Measurements from ENCODE around the gene GAPVD1. TPM values are rescaled to one million over a fixed set of nuclear protein-coding genes. Genes with fewer than 3 reads are reported as not detected.
"Not testable (repeated sequence)": the region's sequence is repeated elsewhere in the genome, so short reads cannot be mapped to it uniquely, and the experiment has no call there.

GAPVD1 gene
- total RNA-seq, 1 donor from 2014 or later: 70.6 TPM

DNA sequence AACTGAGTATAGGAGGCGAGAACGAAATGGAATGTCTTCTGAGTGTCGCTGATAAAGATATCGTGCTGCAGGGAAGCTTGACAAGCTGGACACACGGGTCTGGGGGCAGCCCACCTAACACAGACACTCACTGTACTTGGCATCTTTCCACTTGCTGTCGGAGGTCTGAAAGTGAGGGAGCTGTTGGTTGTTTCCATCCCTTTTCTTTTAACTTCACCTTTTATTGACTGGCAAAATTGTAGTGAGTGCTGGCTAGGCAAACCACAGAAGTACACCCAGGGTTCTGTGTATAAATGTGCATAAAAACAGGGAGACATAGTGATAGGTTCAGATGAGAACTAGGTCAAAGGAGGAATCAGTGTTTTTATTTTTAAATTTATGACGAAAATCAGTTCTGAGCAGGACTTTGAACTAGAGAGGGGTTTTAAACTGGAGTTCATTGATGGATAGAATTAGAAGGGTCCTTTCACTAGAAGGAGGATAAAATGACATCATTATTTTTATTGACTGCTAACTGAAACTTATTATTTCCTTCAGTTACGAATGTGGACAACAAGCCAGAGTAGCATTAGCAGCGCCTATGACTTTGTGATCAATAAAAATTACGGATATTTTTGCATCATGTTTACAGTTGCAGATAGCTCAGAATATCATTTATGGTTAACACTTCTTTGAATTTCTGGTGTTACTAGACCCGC is 817 bp downstream of the GAPVD1 start:
- no peaks in the 10 kb centered on the region for H3K9me3 ChIP-seq
- H3K27me3 ChIP-seq (ENCODE audit: low read depth): no peaks in the 10 kb centered on the region
- intact Hi-C loops (cut with DNase I): no loop called here
- DNase-seq (no peak), ATAC-seq (peak in 1 of 2 donors; percentile 2)
- H3K4me1 ChIP-seq: peaks cover 31% of the 10 kb centered on the region
- peaks cover 19% of the 10 kb centered on the region for H3K36me3 ChIP-seq
- H3K4me3 ChIP-seq: peak overlapping the region; percentile 97
- TF ChIP-seq, protein P1, sequence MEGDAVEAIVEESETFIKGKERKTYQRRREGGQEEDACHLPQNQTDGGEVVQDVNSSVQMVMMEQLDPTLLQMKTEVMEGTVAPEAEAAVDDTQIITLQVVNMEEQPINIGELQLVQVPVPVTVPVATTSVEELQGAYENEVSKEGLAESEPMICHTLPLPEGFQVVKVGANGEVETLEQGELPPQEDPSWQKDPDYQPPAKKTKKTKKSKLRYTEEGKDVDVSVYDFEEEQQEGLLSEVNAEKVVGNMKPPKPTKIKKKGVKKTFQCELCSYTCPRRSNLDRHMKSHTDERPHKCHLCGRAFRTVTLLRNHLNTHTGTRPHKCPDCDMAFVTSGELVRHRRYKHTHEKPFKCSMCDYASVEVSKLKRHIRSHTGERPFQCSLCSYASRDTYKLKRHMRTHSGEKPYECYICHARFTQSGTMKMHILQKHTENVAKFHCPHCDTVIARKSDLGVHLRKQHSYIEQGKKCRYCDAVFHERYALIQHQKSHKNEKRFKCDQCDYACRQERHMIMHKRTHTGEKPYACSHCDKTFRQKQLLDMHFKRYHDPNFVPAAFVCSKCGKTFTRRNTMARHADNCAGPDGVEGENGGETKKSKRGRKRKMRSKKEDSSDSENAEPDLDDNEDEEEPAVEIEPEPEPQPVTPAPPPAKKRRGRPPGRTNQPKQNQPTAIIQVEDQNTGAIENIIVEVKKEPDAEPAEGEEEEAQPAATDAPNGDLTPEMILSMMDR (IDR thresholded peaks at IDR 0.05): no peak
- peak overlapping the region; percentile 90 for H3K27ac ChIP-seq

DNA sequence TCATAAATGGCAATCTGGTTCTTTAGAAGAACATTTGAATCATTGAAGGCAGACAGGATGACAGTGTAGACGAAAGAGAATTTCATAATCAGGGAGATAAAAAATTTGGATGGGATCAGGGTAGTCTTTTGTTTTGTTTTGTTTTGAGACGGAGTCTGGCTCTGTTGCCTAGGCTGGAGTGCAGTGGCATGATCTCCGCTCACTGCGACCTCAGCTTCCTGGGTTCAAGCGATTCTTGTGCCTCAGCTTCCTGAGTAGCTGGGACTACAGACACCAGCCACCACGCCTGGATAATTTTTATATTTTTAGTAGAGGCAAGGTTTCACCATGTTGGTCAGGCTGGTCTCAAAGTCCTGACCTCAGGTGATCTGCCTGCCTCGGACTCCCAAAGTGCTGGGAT is 2.4 kb downstream of the GAPVD1 start:
- Histone ChIP-seq H3K27ac (peak overlapping the region; percentile 39), H3K4me1 (peaks cover 42% of the 10 kb centered on the region), H3K36me3 (peaks cover 19% of the 10 kb centered on the region)
- intact Hi-C loops (cut with DNase I); DNase-seq; H3K9me3 ChIP-seq; H3K27me3 ChIP-seq (ENCODE audit: low read depth); H3K4me3 ChIP-seq; ATAC-seq: not testable (repeated sequence)

DNA sequence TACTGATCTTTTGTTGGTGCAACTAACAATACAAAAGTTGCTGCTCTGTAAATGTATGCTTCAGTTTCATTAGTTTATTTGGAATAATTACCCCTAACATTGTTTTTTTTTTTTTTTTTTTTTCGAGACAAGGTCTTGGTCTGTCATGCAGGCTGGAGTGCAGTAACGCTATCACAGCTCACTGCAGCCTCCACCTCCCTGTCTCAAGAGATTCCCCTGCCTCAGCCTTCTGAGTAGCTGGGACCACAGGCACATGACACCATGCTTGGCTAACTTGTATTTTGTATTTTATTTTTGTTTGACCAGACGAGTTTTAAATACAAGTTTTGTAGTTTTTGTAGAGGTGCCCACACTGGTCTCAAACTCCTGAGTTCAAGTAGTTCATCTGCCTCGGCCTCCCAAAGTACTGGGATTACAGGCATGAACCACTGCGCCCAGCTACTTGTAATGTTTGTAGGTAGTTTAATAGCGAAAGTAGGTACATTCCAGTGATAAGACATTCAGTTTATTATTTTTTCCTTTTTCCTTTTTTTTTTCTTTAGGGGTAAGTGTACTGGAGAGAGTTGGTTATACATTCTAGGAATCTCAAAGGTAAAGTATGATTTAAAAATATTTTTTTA is 6.9 kb downstream of the GAPVD1 start:
- DNase-seq (no peak), ATAC-seq (peak; percentile 48 to 65)
- peaks cover 27% of the 10 kb centered on the region for H3K36me3 ChIP-seq
- no peaks in the 10 kb centered on the region for H3K9me3 ChIP-seq
- no peaks in the 10 kb centered on the region for H3K27me3 ChIP-seq (ENCODE audit: low read depth)
- H3K4me3 ChIP-seq: no peak overlapping the region
- TF ChIP-seq, protein P1 (IDR thresholded peaks at IDR 0.05): no peak
- H3K27ac ChIP-seq: peak overlapping the region; percentile 9
- peaks cover 51% of the 10 kb centered on the region for H3K4me1 ChIP-seq
- intact Hi-C loops (cut with DNase I): no loop called here

DNA sequence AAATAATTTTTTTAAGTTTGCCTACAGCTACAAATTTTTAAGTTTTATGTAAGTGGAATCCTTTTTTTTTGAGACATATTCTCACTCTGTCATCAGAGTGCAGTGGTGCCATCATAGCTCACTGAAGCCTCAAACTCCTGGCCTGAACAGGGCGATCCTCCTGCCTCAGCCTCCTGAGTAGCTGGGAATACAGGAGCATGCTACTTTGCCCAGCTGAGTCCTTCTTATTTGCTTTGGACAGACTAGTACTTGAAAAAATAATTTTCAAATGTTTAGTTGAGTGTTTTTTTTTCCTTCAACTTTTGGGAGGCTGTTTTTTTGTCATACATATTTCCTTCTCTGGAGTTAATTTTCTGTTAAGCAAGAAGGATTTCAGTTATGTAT is 7.4 kb downstream of the GAPVD1 start:
- TF ChIP-seq, protein P1 (IDR thresholded peaks at IDR 0.05): no peak
- H3K27me3 ChIP-seq (ENCODE audit: low read depth): no peaks in the 10 kb centered on the region
- DNase-seq (no peak), ATAC-seq (peak in 1 of 2 donors; percentile 53)
- H3K4me1 ChIP-seq: peaks cover 49% of the 10 kb centered on the region
- peak overlapping the region; percentile 9 for H3K27ac ChIP-seq
- no peak overlapping the region for H3K4me3 ChIP-seq
- H3K9me3 ChIP-seq: no peaks in the 10 kb centered on the region
- peaks cover 24% of the 10 kb centered on the region for H3K36me3 ChIP-seq
- intact Hi-C loops (cut with DNase I): no loop called here

DNA sequence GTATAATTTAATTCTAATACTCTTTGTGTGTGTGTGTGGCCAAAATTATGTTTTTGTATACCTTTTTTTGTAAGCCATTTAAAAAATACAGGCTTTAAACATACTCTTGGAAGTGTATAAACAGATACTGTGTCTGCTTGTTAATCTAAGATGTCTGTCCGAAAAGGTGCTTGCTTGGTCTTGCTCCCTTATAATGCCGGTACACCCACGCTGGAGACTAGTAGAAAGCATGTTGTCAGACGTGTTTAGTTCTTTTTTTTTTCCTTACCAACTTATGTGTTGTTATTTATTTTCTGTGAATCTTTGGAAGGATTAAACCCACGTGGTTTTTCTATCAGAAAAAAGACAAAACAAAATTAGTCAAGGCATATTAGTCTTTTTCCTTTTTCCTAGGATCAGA is 9.5 kb downstream of the GAPVD1 start:
- Histone ChIP-seq H3K4me1 (peaks cover 41% of the 10 kb centered on the region), H3K4me3 (no peak overlapping the region), H3K27ac (no peak overlapping the region), H3K36me3 (peaks cover 20% of the 10 kb centered on the region), H3K9me3 (no peaks in the 10 kb centered on the region), H3K27me3 (ENCODE audit: low read depth) (no peaks in the 10 kb centered on the region)
- DNase-seq (no peak), ATAC-seq (no peak)
- TF ChIP-seq, protein P1 (IDR thresholded peaks at IDR 0.05): no peak
- intact Hi-C loops (cut with DNase I): no loop called here

DNA sequence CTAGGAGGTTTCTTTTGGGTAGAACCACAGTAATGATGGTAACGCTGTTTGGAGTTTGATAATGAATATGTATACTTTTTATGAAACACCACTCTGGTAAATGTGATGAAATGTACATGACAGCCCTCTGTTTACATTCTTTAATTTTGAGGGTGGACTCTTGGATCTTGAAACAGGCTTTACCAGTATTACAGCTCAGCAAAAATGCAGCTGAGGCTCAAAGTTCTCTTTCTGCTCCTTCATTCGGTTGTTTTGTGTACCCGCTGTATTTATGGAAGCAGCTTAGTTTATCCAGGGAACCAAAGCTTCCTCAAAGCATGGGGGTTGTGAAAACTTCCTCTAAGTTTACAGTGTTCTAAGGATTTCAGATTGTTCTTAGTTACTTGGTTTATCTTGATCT is 11.1 kb downstream of the GAPVD1 start:
- intact Hi-C loops (cut with DNase I): no loop called here
- H3K27ac ChIP-seq: peak overlapping the region; percentile 28
- H3K36me3 ChIP-seq: peaks cover 7% of the 10 kb centered on the region
- H3K4me1 ChIP-seq: peaks cover 41% of the 10 kb centered on the region
- ATAC-seq (peak; percentile 66 to 73), DNase-seq (no peak)
- H3K27me3 ChIP-seq (ENCODE audit: low read depth): no peaks in the 10 kb centered on the region
- no peaks in the 10 kb centered on the region for H3K9me3 ChIP-seq
- no peak overlapping the region for H3K4me3 ChIP-seq
- TF ChIP-seq, protein P1 (IDR thresholded peaks at IDR 0.05): no peak

All from lower lobe of right lung (tissue), 2 donors.